Measurements from ENCODE around the gene PRPS1. TPM values are rescaled to one million over a fixed set of nuclear protein-coding genes. Genes with fewer than 3 reads are reported as not detected.

Gene PRPS1
- total RNA-seq, 1 experiment from 2014 or later: 90.5 TPM

GRCh38 chrX:107683124-107683895, 55.0 kb downstream of the PRPS1 start:
- no CpG with 5 or more reads among the region's 4 CpGs for WGBS (ENCODE audit: extremely low coverage, insufficient read length, low lambda C conversion rate)
- H3K79me2 ChIP-seq (ENCODE audit: insufficient read depth, low read length): no peaks in the 10 kb centered on the region
- no peak overlapping the region for H4K8ac ChIP-seq (replicated peaks; ENCODE audit: insufficient read length, low read depth, low read length)
- no peak overlapping the region for H3K4me2 ChIP-seq (ENCODE audit: insufficient read depth, insufficient read length, low read length)
- no peak overlapping the region for H3K9ac ChIP-seq (ENCODE audit: extremely low read depth, insufficient read length, low read length)
- no peaks in the 10 kb centered on the region for H3K79me1 ChIP-seq (ENCODE audit: insufficient read depth, low read depth, low read length, poor library complexity, severe bottlenecking)
- peaks cover 6% of the 10 kb centered on the region for H3K27me3 Mint-ChIP-seq (ENCODE audit: low read depth)
- no peak overlapping the region for H4K91ac ChIP-seq (ENCODE audit: insufficient read length, low read depth, low read length)
- H3K23ac ChIP-seq (ENCODE audit: insufficient read length, low read depth, low read length): no peak overlapping the region
- no peaks in the 10 kb centered on the region for H3K4me1 Mint-ChIP-seq
- no peak overlapping the region for H2AFZ ChIP-seq (ENCODE audit: low read length)
- no peak overlapping the region for H3K56ac ChIP-seq (ENCODE audit: insufficient read length, low read depth, low read length)
- no peak overlapping the region for H3K4me3 Mint-ChIP-seq
- H3K23me2 ChIP-seq (ENCODE audit: insufficient read length, low read depth, low read length, poor library complexity, severe bottlenecking): no peaks in the 10 kb centered on the region
- H3K36me3 Mint-ChIP-seq (ENCODE audit: insufficient read depth in 1 of 3, low read depth in 3 of 3): no peaks in the 10 kb centered on the region; a peak in 1 of 7 replicates
- no peaks in the 10 kb centered on the region for H3K4me1 ChIP-seq (ENCODE audit: insufficient read depth, low read length)
- no peaks in the 10 kb centered on the region for H3K9me3 ChIP-seq (ENCODE audit: control insufficient read depth, low read depth, low read length)
- no peak overlapping the region for H4K5ac ChIP-seq (ENCODE audit: insufficient read length, low read depth, low read length)
- no peaks in the 10 kb centered on the region for H4K20me1 ChIP-seq (ENCODE audit: control insufficient read depth, insufficient read depth, insufficient read length)
- H2BK120ac ChIP-seq (ENCODE audit: low read depth, low read length, poor library complexity, severe bottlenecking): no peak overlapping the region
- no peak overlapping the region for H3K18ac ChIP-seq (ENCODE audit: insufficient read length, low read depth, low read length)
- no peak overlapping the region for H3T11ph ChIP-seq (ENCODE audit: low read length)
- no peak overlapping the region for H3K14ac ChIP-seq (ENCODE audit: insufficient read depth, low read length)
- H3K9me3 Mint-ChIP-seq: peaks cover 0 to 45% of the 10 kb centered on the region in 2 experiments; a peak in 2 of 5 replicates
- H3K4ac ChIP-seq (ENCODE audit: low read depth, low read length): no peak overlapping the region
- no peak overlapping the region for H2AK5ac ChIP-seq (ENCODE audit: insufficient read length, low read length)
- no peak for DNase-seq
- H2BK12ac ChIP-seq (ENCODE audit: insufficient read length, low read depth, low read length): no peak overlapping the region
- no peak overlapping the region for H2BK20ac ChIP-seq (ENCODE audit: low read depth, low read length, poor library complexity, severe bottlenecking)
- H3K27ac ChIP-seq (ENCODE audit: insufficient read length, low read depth, low read length): no peak overlapping the region
- no peak overlapping the region; a peak in 1 of 7 replicates for H3K27ac Mint-ChIP-seq
- H2BK15ac ChIP-seq (ENCODE audit: low read depth, low read length): no peak overlapping the region
- H3K27me3 ChIP-seq (ENCODE audit: insufficient read depth, low read length): no peaks in the 10 kb centered on the region
- no peak for TF ChIP-seq CTCF (conservative IDR thresholded peaks at IDR 0.05)
- H2BK5ac ChIP-seq (ENCODE audit: insufficient read length, low read length): no peak overlapping the region

Measured in H9 (cell line).